ENCODE measurements around the gene TBC1D23.

The TBC1D23 gene

DNA sequence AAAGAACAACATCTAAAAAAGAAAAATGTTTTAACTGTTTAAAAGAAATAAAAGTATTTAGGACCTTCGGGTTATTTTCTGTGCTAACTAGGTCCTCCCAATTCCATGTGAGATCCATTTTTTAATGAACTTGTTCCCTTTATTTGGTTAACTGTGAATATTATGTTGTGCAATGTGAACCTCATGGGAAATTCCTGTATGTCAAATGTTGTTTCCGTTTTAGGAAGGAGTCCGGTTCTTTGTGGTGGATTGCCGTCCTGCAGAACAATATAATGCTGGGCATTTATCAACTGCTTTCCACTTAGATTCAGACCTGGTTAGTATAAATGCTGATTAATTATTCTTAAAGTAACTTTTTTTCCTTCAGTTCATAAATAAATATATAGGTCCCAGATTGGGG lies 38.2 kb downstream of the TBC1D23 start:
- Histone ChIP-seq H3K27ac (replicated peaks; ENCODE audit: low read length) (no peak overlapping the region), H4K8ac (ENCODE audit: low read depth, low read length) (no peak overlapping the region), H2AFZ (ENCODE audit: low read length) (no peak overlapping the region), H4K91ac (ENCODE audit: low read depth, low read length, poor library complexity) (no peak overlapping the region), H2BK120ac (ENCODE audit: low read depth, low read length) (no peak overlapping the region), H2BK12ac (ENCODE audit: low read length) (no peak overlapping the region), H3K4me2 (ENCODE audit: insufficient read depth, low read length, poor library complexity, severe bottlenecking) (no peak overlapping the region), H3K14ac (ENCODE audit: low read length) (no peak overlapping the region), H2BK15ac (ENCODE audit: low read length) (no peak overlapping the region), H2AK5ac (ENCODE audit: low read depth, low read length) (no peak overlapping the region), H3K36me3 (replicated peaks in 1 of 2; ENCODE audit: control insufficient read depth in 2 of 2, insufficient read depth in 2 of 2, low read length in 2 of 2) (peaks cover 0 to 73% of the 10 kb centered on the region in 2 donors), H3K9me3 (replicated peaks in 1 of 2; ENCODE audit: control insufficient read depth in 2 of 2, insufficient read depth in 1 of 2, low read depth in 1 of 2, low read length in 2 of 2) (no peaks in the 10 kb centered on the region), H3K79me1 (ENCODE audit: low read depth, low read length) (no peaks in the 10 kb centered on the region), H2BK5ac (ENCODE audit: low read length) (no peak overlapping the region), H3K4ac (ENCODE audit: low read length) (no peak overlapping the region), H3K27me3 (ENCODE audit: control insufficient read depth in 3 of 3, insufficient read depth in 3 of 3, low read depth in 1 of 3, low read length in 3 of 3) (no peaks in the 10 kb centered on the region), H3K23ac (ENCODE audit: low read depth, low read length, poor library complexity) (no peak overlapping the region), H3K4me3 (ENCODE audit: low read length in 2 of 2) (no peak overlapping the region), H3K9ac (ENCODE audit: low read depth, low read length, poor library complexity) (no peak overlapping the region), H3K4me1 (ENCODE audit: control insufficient read depth in 2 of 2, insufficient read depth in 1 of 2, low read depth in 1 of 2, low read length in 2 of 2) (no peaks in the 10 kb centered on the region), H3K18ac (ENCODE audit: low read length) (no peak overlapping the region)
- DNase-seq (ENCODE audit: low spot score), result no peak
- no CpG with 5 or more reads among the region's 4 CpGs for WGBS, 2 donors (ENCODE audit: extremely low coverage in 2 of 2, insufficient read length in 2 of 2, insufficient replicate concordance in 1 of 2)

DNA sequence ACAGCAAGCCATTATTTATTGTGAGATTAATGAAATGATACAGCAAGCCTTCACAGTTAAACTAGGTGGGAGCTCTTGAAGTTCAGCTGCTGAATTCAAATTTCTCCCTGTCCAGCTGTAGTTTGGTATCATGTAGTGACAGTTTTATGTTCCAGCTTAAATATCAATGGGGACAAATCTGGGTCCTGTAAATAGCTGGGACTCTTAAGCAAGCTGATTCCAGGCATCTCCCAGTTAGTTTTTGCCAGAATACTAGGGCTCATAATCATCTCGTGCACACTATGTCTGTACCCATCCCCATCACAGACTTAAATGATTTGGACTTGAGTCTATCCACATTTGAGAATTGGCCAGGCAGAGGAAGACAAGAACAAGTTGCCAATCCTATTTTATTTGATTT lies 45.9 kb downstream of the TBC1D23 start:
- H3K14ac ChIP-seq (ENCODE audit: low read length), result no peak overlapping the region
- H4K8ac ChIP-seq (ENCODE audit: low read depth, low read length), result no peak overlapping the region
- no peaks in the 10 kb centered on the region for H3K9me3 ChIP-seq (replicated peaks in 1 of 2; ENCODE audit: control insufficient read depth in 2 of 2, insufficient read depth in 1 of 2, low read depth in 1 of 2, low read length in 2 of 2)
- peaks cover 2 to 47% of the 10 kb centered on the region in 2 donors for H3K36me3 ChIP-seq (replicated peaks in 1 of 2; ENCODE audit: control insufficient read depth in 2 of 2, insufficient read depth in 2 of 2, low read length in 2 of 2)
- H3K9ac ChIP-seq (ENCODE audit: low read depth, low read length, poor library complexity), result no peak overlapping the region
- WGBS, 2 donors (ENCODE audit: extremely low coverage in 2 of 2, insufficient read length in 2 of 2, insufficient replicate concordance in 1 of 2), result no CpG with 5 or more reads among the region's 1 CpG
- no peak overlapping the region for H2BK120ac ChIP-seq (ENCODE audit: low read depth, low read length)
- no peak overlapping the region for H2BK15ac ChIP-seq (ENCODE audit: low read length)
- H2BK5ac ChIP-seq (ENCODE audit: low read length), result no peak overlapping the region
- no peak overlapping the region for H2BK12ac ChIP-seq (ENCODE audit: low read length)
- no peak overlapping the region for H3K4ac ChIP-seq (ENCODE audit: low read length)
- no peak overlapping the region for H2AFZ ChIP-seq (ENCODE audit: low read length)
- no peaks in the 10 kb centered on the region for H3K4me1 ChIP-seq (ENCODE audit: control insufficient read depth in 2 of 2, insufficient read depth in 1 of 2, low read depth in 1 of 2, low read length in 2 of 2)
- no peak overlapping the region for H3K18ac ChIP-seq (ENCODE audit: low read length)
- no peaks in the 10 kb centered on the region for H3K27me3 ChIP-seq (ENCODE audit: control insufficient read depth in 3 of 3, insufficient read depth in 3 of 3, low read depth in 1 of 3, low read length in 3 of 3)
- H3K23ac ChIP-seq (ENCODE audit: low read depth, low read length, poor library complexity), result no peak overlapping the region
- no peak overlapping the region for H3K4me3 ChIP-seq (ENCODE audit: low read length in 2 of 2)
- H2AK5ac ChIP-seq (ENCODE audit: low read depth, low read length), result no peak overlapping the region
- no peaks in the 10 kb centered on the region for H3K79me1 ChIP-seq (ENCODE audit: low read depth, low read length)
- no peak overlapping the region for H3K4me2 ChIP-seq (ENCODE audit: insufficient read depth, low read length, poor library complexity, severe bottlenecking)
- no peak for DNase-seq (ENCODE audit: low spot score)
- no peak overlapping the region for H3K27ac ChIP-seq (replicated peaks; ENCODE audit: low read length)
- no peak overlapping the region for H4K91ac ChIP-seq (ENCODE audit: low read depth, low read length, poor library complexity)

- H2BK5ac ChIP-seq (ENCODE audit: low read length), result no peak overlapping the region
Measured at GRCh38 chr3:100310355-100310965, 49.7 kb downstream of the TBC1D23 start.

DNA sequence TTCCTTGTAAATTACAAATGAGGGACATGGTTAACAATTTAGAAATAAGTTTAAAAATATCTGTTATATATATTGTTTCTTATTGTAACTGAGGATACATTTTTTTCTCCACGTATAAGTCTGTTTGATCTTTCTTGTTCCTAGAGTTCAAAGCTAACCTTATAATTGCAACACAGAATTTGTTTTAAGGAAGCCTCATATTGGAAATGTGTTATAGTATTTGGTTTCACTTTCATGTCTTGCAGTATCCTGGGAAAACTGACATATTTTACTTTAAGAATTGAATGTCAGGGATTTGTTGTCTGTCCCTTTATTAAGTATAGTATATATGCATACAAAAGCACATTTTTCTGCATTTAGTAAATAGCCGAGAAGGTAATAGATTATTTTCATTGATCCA lies 50.2 kb downstream of the TBC1D23 start:
- DNase-seq (ENCODE audit: low spot score), result no peak
- no CpG with 5 or more reads among the region's 2 CpGs for WGBS, 2 donors (ENCODE audit: extremely low coverage in 2 of 2, insufficient read length in 2 of 2, insufficient replicate concordance in 1 of 2)
- Histone ChIP-seq H3K4me2 (ENCODE audit: insufficient read depth, low read length, poor library complexity, severe bottlenecking) (no peak overlapping the region), H3K9me3 (replicated peaks in 1 of 2; ENCODE audit: control insufficient read depth in 2 of 2, insufficient read depth in 1 of 2, low read depth in 1 of 2, low read length in 2 of 2) (no peaks in the 10 kb centered on the region), H3K4ac (ENCODE audit: low read length) (no peak overlapping the region), H3K4me1 (ENCODE audit: control insufficient read depth in 2 of 2, insufficient read depth in 1 of 2, low read depth in 1 of 2, low read length in 2 of 2) (no peaks in the 10 kb centered on the region), H2BK12ac (ENCODE audit: low read length) (no peak overlapping the region), H2BK15ac (ENCODE audit: low read length) (no peak overlapping the region), H3K18ac (ENCODE audit: low read length) (no peak overlapping the region), H2AFZ (ENCODE audit: low read length) (no peak overlapping the region), H3K79me1 (ENCODE audit: low read depth, low read length) (no peaks in the 10 kb centered on the region), H2BK5ac (ENCODE audit: low read length) (no peak overlapping the region), H2AK5ac (ENCODE audit: low read depth, low read length) (no peak overlapping the region), H3K36me3 (replicated peaks in 1 of 2; ENCODE audit: control insufficient read depth in 2 of 2, insufficient read depth in 2 of 2, low read length in 2 of 2) (peaks cover 2 to 43% of the 10 kb centered on the region in 2 donors), H3K14ac (ENCODE audit: low read length) (no peak overlapping the region), H3K23ac (ENCODE audit: low read depth, low read length, poor library complexity) (no peak overlapping the region), H3K27ac (replicated peaks; ENCODE audit: low read length) (no peak overlapping the region), H3K9ac (ENCODE audit: low read depth, low read length, poor library complexity) (no peak overlapping the region), H2BK120ac (ENCODE audit: low read depth, low read length) (no peak overlapping the region), H3K27me3 (ENCODE audit: control insufficient read depth in 3 of 3, insufficient read depth in 3 of 3, low read depth in 1 of 3, low read length in 3 of 3) (no peaks in the 10 kb centered on the region), H3K4me3 (ENCODE audit: low read length in 2 of 2) (no peak overlapping the region), H4K91ac (ENCODE audit: low read depth, low read length, poor library complexity) (no peak overlapping the region), H4K8ac (ENCODE audit: low read depth, low read length) (no peak overlapping the region)

More at GRCh38 chr3:100310355-100310965, 49.7 kb downstream of the TBC1D23 start:
- Histone ChIP-seq H3K27ac (replicated peaks; ENCODE audit: low read length) (no peak overlapping the region), H3K14ac (ENCODE audit: low read length) (no peak overlapping the region), H4K91ac (ENCODE audit: low read depth, low read length, poor library complexity) (no peak overlapping the region), H2BK12ac (ENCODE audit: low read length) (no peak overlapping the region), H2BK120ac (ENCODE audit: low read depth, low read length) (no peak overlapping the region), H3K9me3 (replicated peaks in 1 of 2; ENCODE audit: control insufficient read depth in 2 of 2, insufficient read depth in 1 of 2, low read depth in 1 of 2, low read length in 2 of 2) (no peaks in the 10 kb centered on the region), H3K4ac (ENCODE audit: low read length) (no peak overlapping the region), H3K18ac (ENCODE audit: low read length) (no peak overlapping the region), H2AK5ac (ENCODE audit: low read depth, low read length) (no peak overlapping the region), H3K4me2 (ENCODE audit: insufficient read depth, low read length, poor library complexity, severe bottlenecking) (no peak overlapping the region), H2BK15ac (ENCODE audit: low read length) (no peak overlapping the region), H3K9ac (ENCODE audit: low read depth, low read length, poor library complexity) (no peak overlapping the region), H3K23ac (ENCODE audit: low read depth, low read length, poor library complexity) (no peak overlapping the region), H3K4me1 (ENCODE audit: control insufficient read depth in 2 of 2, insufficient read depth in 1 of 2, low read depth in 1 of 2, low read length in 2 of 2) (no peaks in the 10 kb centered on the region), H2AFZ (ENCODE audit: low read length) (no peak overlapping the region), H4K8ac (ENCODE audit: low read depth, low read length) (no peak overlapping the region), H3K27me3 (ENCODE audit: control insufficient read depth in 3 of 3, insufficient read depth in 3 of 3, low read depth in 1 of 3, low read length in 3 of 3) (no peaks in the 10 kb centered on the region), H3K4me3 (ENCODE audit: low read length in 2 of 2) (no peak overlapping the region), H3K79me1 (ENCODE audit: low read depth, low read length) (no peaks in the 10 kb centered on the region), H3K36me3 (replicated peaks in 1 of 2; ENCODE audit: control insufficient read depth in 2 of 2, insufficient read depth in 2 of 2, low read length in 2 of 2) (peaks cover 2 to 42% of the 10 kb centered on the region in 2 donors)
- no CpG with 5 or more reads among the region's 3 CpGs for WGBS, 2 donors (ENCODE audit: extremely low coverage in 2 of 2, insufficient read length in 2 of 2, insufficient replicate concordance in 1 of 2)
- no peak for DNase-seq (ENCODE audit: low spot score)
